Left colon (tissue), 2 donors: Measurements from ENCODE around the gene HMGN1. TPM values are rescaled to one million over a fixed set of nuclear protein-coding genes. Genes with fewer than 3 reads are reported as not detected.

ENCODE experiments used
- ATAC-seq: fragments of 200-7000 bp; cut with Tn5 transposase; one replicate; pipeline ENCODE4 v1.9.1; 2020; ENCODE audit warnings: mild to moderate bottlenecking, moderate library complexity
- DNase-seq, 2 donors: peaks; one replicate each; pipeline ENCODE4 v3.0.0-alpha.2; 2020
- intact Hi-C, 2 donors: fragments of 100-400 bp; cut with DNase I in 1 of 2; cut with micrococcal nuclease in 1 of 2; formaldehyde crosslinking; loops; one replicate each; pipeline versions ENCODE4 v1.11.2 to v1.14.0; 2022; cut with DNase I, micrococcal nuclease
- total RNA-seq, 2 donors: library from RNA; stranded (reverse); fragmentation: NEBNext Ultra II Directional; extraction: Animal tissue kit (Norgen Biotek cat#: 25700); gene quantifications; one replicate each; pipeline ENCODE4 v1.2.1, GENCODE V29; 2021
- donor health status: DM: no; HTN: no; CAD: no.
- donor health status: DM: yes; HTN: yes; CAD: no.

The HMGN1 gene
- total RNA-seq, 2 donors from 2014 or later = 162 to 193 TPM

DNA sequence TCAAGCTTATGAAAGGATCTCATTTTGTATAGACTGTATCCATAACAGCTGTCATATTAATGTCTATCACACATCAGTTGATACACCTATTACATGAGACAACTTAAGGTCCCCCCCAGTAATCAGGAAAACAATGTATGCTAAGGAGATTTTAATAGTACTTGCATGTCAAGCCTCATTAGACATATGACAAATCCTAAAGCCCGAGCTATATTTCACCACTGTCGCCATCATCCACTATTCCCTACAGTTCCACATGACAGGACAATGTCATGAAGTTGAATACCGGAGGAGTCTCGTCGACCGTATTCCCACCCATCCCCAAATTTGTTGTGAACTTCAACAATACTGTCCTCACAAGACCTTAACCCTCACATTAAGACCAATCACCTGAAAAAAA, 3.4 kb downstream of the HMGN1 start:
- DNase-seq = no peak
- intact Hi-C loops = no loop called here
- no peak for ATAC-seq

DNA sequence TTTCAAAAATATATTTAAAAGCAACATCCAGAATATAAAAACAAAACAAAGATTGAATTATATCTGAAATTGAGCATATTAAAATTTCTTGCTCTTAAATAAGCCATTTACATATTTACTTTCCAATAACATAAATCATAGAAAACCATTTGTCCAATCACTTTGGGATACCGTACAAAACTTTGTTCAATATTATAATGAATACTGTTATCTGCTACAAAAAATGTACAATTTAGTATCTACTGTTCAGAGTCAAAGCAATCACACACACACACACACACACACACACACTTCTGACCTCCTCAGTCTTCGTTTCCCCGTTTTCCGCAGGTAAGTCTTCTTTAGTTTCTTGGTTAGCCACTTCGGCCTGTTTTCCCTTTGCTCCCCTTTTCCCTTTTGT, 4.0 kb downstream of the HMGN1 start:
- DNase-seq (no peak), ATAC-seq (no peak)
- intact Hi-C loops = no loop called here

DNA sequence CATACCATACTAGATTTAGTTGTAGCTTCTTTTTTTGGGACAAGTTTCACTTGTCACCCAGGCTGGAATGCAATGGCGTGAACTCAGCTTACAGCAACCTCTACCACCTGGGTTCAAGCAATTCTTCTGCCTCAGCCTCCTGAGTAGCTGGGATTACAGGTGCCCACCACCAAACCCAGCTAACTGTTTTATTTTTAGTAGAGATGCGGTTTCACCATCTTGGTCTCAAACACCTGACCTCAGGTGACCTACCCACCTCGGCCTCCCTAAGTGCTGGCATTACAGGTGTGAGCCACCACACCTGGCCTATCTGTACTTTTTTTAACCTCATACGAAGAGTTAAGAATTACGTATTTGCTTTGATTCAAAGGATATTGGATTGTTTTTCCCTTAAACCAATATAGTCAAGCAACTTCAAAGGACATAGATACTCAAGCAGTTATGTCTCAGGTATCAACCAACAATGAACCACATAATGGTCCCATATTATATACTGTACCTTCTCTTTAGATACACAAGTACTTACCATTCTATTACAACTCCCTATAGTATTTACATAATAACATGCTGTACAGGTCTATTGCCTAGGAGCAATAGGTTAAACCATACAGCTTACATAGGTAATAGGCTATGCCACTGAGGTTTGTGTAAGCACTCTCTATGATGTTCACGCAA, 7.5 kb downstream of the HMGN1 start:
- intact Hi-C loops = no loop called here
- ATAC-seq (no peak), DNase-seq (no peak)

DNA sequence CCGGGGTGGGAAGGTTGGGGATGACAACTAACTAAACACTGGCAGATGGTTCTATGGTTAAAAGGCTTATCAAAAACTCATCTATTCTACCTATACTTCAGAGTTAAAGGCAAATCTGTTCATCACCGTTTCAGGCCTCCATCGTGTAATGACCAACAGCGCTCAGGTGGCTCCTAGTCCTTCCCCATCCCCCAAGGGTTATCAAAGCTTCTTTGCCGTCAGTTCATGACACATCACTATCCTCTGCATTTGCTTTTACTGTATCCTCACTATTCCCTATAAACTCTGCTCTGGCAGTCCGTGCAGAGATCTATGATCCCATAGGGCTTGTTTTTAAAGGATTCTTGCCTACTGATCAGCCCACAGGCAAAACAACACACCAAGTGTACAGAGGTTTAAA, 8.2 kb downstream of the HMGN1 start:
- ATAC-seq (no peak), DNase-seq (no peak)
- intact Hi-C loops = no loop called here

DNA sequence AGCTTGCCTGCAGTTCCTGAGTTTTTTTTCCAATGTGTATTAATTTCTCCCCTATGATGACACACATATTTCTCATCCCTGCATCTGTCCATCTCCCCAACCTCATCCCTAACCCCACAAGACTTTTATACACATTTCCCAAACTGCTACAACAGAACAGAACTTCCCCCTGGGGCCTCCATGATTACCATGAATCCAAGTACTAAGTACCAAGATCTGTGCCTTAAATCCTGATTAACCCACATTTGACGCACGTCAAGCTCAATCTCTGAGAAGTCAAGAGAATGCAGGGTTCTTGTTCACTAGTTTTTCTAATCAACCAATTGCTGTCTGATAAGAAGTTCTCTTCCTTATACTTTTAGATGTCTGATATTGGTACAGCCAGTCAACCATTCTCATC, 9.7 kb downstream of the HMGN1 start:
- ATAC-seq (no peak), DNase-seq (no peak)
- intact Hi-C loops = no loop called here

DNA sequence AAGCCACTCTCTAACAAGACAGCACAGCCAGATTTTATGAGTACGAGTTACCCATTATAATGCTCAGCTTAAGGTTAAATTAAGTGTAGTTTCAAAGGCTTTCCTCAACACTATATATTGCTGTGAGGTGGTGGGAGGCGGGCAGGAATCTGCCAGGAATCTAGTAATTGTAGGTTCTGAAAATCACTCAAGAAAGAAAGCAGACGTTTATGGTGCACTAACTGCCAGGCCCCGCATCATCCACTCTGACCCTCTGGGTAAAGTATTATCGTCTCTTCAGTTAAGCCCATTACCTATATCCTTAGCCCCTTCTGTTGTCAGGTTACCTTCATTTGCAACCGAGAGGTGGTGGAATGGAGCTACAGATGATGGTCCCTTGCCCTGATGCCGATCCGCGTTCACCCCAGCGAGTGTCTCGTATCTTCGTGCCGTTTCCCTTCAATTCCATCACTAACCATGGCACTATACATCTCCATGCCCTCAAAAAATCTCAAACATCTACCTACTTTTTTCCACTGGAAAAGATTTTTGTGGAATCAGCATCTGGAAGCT, 12.4 kb downstream of the HMGN1 start:
- no peak for ATAC-seq
- no peak for DNase-seq
- intact Hi-C loops = no loop called here

DNA sequence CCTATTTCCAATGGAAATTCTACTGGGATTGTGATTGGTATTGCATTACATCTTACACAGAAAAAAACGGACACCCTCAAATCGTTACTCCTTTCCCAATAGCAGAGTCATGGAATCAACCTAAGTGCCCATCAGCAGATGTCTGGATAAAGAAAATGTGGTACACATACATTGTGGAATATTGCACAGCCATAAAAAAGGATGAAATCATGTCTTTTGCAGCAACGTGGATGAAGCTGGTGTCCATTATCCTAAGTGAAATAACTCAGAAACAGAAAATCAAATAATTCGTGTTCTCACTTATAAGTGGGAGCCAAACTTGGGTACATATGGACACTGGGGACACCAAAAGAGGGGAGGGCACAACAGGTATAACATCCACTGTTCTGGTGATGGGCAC, 14.3 kb downstream of the HMGN1 start:
- no peak for DNase-seq
- intact Hi-C loops = no loop called here
- no peak for ATAC-seq

DNA sequence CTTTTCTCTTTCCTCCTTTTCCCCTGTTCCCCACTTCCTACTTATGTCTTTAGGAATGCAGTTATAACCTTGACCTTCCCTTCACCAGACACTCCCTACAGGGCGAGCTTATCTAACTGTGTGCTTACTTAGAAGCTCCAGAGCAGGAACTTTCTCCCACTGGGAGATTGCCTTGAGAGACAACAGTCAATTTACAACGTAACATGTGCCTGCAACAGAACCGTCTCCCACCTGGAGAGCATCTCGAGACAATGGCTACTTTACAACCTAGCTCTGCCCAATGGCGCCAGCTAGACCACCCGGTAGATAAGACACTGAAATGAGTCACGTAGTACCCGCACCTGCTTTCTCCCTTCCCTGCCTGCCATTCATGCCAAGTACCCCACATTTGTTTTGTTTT, 16.7 kb downstream of the HMGN1 start:
- peak; percentile 90 for ATAC-seq
- intact Hi-C loops = no loop called here

DNA sequence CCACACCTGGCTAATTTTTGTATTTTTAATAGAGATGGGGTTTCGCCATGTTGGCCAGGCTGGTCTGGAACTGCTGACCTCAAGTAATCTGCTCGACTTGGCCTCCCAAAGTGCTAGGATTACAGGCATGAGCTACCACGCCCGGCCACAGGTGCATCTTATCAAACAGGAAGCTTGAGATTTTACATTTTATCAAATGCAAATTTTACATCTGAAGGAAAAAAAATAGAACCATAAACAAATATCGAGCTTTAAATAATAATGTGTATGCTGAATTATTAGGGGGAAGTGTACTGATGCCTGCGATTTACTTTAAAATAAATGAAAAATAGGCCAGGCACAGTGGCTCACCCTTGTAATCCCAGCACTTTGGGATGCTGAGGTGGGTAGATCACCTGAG, 18.9 kb downstream of the HMGN1 start:
- ATAC-seq (no peak), DNase-seq (no peak)
- intact Hi-C loops = no loop called here

More for the DNA sequence above, 16.7 kb downstream of the HMGN1 start:
- DNase-seq = no peak

DNA sequence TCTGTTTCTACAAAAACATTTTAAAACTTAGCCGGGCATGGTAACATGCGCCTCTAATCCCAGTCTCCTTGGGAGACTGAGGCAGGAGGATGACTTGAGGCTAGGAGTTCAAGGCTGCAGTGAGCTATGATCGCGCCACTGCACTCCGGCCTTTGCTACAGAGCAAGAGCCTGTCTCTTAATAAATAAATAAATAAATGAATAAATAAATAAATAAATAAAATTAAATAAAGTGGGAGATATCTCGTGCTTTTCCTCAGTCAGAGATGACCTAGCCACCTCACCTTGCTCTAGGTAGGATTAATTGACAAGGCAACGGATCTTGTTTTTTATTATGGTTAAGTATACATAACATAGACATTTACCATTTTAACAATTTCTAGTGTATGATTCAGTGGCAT, 21.2 kb downstream of the HMGN1 start:
- DNase-seq (no peak), ATAC-seq (no peak)
- intact Hi-C loops = no loop called here

DNA sequence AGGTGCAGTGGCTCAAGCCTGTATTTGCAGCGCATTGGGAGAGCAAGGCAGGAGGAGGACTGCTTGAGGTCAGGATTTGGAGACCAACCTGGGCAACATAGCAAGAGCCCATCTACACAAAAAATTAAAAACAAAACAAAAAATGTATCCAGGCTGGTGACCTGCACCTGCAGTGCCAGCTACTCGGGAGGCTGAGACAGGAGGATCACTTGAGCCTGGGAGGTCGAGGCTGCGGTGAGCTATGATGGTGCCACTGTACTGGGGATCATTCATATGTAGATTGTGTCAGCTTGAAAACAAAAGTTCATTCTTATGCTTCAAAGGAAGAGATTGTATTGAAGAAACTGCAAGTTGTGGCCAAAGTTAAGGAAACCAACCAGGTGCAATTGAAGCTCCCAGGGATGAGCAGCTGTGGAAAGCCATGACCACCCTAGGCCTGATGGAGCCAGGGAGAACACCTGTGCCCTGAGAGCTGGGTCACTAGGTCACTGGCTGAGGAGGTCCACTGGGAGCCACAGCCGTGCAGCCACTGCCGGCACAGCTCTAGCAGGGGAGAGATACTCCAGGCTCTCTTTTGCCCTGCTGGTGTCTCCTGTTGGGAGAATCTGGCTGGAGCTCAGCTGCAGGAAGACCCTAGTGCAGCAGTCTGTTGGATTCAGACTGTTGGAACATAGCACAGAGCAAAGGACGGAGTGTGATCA, 22.1 kb downstream of the HMGN1 start:
- no peak for ATAC-seq
- intact Hi-C loops = no loop called here

DNA sequence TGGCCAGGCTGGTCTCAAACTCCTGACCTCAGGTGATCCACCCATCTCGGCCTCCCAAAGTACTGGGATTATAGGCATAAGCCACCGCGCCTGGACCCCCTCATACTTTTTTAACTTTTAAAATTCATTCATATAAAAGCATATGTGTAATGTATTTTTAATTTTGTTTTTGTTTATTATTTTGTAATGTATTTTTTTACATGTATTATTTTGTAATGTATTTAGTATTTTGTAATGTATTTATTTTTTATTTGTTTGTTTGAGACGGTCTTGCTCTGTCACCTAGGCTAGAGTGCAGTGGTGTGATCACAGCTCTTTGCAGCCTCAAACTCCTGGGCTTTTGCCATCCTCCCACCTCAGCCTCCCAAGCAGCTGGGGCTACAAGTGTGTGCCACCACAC, 23.4 kb downstream of the HMGN1 start:
- ATAC-seq (no peak), DNase-seq (no peak)
- intact Hi-C loops = no loop called here

More for the DNA sequence above, 22.1 kb downstream of the HMGN1 start:
- no peak for DNase-seq

DNA sequence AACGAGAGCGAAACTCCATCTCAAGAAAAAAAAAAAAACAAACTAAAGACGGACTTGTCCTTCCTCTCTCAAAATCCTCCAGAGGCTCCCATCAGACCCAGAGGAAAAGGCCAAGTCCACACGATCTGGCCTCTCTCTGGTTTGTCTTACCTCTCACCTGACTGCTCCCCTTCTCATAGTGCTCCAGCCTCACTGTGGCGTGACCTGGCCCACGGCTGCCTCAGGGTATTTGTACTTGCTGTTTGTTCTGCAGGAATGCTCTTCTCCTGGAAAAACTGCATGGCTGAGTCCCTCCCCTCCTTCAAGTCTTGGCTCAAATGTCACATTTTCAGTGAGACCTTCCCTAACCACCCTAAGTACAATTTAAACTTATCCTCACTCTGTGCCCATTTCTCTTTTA, 27.5 kb downstream of the HMGN1 start:
- intact Hi-C loops = no loop called here
- ATAC-seq (no peak), DNase-seq (no peak)

DNA sequence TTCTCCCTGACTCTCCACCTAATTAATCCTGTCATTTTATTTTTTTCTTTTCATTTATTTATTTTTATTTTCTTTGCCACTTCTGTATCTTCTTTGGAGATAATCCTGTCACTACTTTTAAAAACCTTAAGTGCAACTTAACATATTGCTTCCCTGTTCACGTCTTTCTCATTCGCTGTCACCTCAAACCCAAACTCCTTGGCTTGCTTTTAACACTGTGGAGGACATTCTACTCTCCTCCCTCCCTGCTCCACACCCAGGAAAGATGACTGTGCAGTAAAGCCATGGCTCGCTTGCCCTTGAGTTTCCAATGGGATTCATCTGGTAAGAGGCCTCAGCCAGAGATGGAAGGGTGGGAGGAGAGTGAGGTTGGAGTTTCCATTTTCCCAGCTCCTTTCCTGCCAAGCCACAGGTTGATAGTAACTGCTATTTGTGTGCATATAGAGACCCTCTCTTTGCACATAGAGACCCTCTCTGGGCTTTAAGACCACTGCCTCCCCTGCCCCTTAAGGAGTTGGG, 29.0 kb downstream of the HMGN1 start:
- intact Hi-C loops = loop anchor here in 1 of 2 donors (5.0 kb wide), 1 partner anchor 67 kb away; no protein-coding TSS in a partner anchor
- no peak for DNase-seq
- ATAC-seq = no peak

DNA sequence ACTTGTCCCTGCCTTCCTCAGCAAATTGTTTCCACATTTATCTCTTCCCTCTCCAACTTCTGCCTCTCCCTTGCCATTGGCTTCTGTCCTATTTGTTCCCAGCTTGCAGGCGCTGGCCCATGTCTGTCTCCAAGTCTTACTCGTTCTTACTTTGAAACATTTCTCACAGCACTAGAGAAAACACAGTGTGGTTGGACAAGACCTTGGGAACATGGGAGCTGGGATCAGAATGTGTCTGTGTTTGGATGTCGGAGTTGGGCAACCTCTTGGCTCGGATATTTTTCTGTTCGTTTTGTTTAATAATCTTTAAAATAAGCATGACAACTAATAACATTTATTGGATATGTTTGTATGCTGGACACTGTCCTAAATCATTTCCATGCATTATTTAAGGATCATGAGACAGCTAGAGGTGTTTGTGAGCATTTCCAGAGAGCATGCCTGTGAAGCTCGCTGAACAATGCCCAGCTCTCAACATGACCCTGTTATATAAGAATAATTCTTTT, 29.6 kb downstream of the HMGN1 start:
- intact Hi-C loops = loop anchor here in 1 of 2 donors (5.0 kb wide), 1 partner anchor 68 kb away; no protein-coding TSS in a partner anchor
- ATAC-seq (no peak), DNase-seq (peak in 1 of 2 donors; percentile 30)

DNA sequence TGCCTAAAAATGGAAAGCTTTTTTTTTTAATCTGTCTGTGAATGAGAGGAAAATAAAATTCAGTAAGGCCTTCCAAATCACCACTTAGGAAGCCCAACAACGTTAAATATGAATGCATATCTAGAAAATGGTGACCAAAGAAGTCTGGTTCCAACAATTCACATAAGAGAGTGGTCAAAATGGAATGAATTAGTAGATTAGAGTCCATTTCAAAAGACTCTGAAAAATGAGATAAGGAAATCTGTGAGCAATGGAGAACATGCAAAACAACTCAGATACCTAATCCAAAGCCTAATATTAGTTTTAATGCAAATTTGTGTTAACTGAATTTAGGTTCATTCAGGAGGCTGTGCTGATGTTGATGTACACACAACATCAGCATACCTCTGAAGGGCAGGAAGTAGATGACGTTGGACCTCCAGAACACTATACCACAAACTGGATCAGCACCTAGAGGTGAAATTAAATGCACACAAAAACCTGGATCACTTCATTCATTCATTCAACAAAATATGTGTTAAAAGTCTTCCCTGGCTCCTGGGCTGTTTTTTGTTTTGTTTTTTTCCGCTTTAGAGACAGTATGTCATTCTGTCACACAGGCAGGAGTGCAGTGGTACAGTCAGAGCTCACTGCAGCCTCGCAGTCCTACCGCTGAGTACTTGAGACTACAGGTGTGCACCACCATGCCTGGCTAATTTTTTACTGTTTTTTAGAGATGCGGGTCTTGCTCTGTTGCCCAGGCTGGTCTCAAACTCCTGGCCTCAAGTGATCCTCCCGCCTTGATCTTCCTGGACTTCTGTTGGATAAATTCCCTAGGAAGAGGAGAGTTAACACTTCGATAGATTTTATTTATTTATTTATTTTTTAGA, 30.6 kb downstream of the HMGN1 start:
- intact Hi-C loops = loop anchor here in 1 of 2 donors (5.0 kb wide), 1 partner anchor 69 kb away; no protein-coding TSS in a partner anchor
- DNase-seq (no peak), ATAC-seq (no peak)

DNA sequence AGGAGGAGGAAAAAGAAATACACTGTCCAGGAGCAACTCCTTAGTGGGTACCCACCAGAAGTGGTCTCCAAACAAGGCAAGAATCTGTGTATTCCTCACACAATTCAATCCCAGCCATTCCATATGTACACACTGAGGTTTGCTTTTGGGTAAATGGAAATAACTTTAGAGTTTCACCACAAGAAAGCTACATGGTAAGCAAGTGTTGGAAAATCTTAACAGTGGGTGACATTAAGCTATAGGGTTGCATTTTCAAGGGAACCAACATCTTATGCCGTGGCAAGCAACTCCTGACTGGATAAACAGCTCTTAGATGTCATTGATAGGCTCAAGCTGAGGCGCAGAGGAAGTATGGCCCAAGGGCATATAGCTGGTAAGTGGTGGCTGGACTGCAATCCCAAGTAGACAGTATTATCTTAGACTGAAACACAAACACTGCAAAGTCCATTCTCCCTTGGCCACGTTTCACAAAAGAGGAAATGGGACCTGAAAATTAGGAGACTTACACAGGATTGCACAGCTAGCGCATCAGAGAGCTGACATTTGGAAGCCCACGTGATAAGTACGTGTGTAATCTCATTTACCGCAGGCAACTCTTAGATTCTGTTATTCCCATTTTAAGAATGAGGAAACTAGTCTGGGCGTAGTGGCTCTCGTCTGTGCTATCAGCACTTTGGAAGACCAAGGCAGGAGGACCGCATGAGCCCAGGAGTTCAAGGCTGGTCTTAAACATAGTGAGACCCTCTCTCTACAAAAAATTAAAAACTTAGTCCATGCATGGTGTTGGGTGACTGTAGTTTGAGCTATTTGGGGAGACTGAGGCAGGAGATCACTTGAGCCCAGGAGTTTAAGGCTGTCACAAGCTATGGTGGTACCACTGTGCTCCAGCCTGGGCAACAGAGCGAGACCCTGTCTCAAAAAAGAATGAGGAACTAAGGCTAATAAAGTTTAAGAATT, 31.5 kb downstream of the HMGN1 start:
- DNase-seq = peak in 1 of 2 donors; percentile 15
- intact Hi-C loops = loop anchor here in 1 of 2 donors (5.0 kb wide), 1 partner anchor 70 kb away; no protein-coding TSS in a partner anchor
- peak; percentile 3 for ATAC-seq

DNA sequence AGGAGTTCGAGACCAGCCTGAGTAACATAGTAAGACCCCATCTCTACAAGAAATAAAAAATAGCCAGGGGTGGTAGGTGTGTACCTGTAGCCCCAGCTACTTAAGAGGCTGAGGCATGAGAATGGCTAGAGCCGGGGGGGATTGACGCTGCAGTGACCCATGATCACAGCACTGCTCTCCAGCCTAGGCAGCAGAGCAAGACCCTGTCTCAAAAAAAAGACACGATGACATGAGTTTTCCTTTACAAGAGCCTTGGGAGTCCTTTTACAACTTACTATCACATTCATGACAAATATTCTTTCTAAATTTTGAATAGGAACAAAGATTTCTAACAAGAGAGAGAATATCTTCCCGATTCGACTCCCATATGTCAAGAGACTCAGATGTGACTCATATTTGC, 32.2 kb downstream of the HMGN1 start:
- no peak for DNase-seq
- intact Hi-C loops = loop anchor here in 1 of 2 donors (5.0 kb wide), 1 partner anchor 71 kb away; no protein-coding TSS in a partner anchor
- ATAC-seq = no peak
